Measurements from ENCODE around the gene NKAP.
"Not testable (repeated sequence)": the region's sequence is repeated elsewhere in the genome, so short reads cannot be mapped to it uniquely, and the experiment has no call there.

Gene NKAP

GRCh38 chrX:119943185-119943988, at the start of gene NKAP:
TSS of gene NKAP (minus strand) at chrX:119943751. CDS start at chrX:119943605, 146 bp downstream.
- Mint-ChIP-seq H3K27ac (peak within 1 kb of the TSS; percentile 97), H3K36me3 (peaks cover 6% of the 10 kb centered on the region), H3K27me3 (no peaks in the 10 kb centered on the region), H3K4me3 (peak within 1 kb of the TSS; percentile 98), H3K4me1 (peaks cover 22% of the 10 kb centered on the region), H3K9me3 (no peaks in the 10 kb centered on the region)
- ATAC-seq: peak; percentile 93

DNA sequence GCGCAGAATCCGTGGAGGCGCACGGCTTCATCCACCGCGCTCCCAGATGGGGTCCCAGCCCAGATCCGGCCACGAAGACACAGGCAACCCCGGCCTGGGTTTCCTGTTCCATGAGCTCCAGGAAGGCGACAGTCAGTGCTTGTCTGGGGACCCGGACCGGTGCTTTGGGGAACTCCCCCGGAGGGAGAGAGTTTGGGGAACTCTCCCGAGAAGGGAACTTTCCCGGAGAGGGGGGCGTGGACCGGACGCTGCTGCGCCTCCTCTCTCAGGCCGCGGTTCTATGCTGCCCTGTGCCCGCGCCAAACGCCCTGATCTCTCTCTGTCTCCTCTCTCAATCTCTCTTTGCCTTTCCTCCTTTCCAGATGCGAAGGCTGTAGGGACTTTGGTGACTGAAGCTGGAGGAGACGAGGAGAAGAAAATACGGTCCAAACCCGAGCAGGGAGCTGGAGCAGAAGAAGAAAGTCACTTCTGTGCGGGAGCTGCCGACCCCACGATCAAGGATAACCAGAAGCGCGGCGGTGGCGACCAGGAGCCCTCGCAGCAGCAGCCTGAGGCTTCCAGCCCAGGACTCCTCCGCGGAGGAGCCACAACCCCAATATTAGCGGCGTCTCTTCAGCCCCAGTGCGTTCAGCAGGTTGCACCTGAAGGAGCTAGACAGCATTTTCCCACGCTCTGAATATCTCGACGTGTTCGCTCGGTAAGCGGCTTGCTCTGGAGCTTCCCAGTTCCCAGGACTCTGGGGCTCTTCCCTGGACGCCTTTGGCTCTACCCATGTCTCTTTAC, 47.6 kb upstream of the NKAP start:
- ATAC-seq: no peak
- H3K36me3 Mint-ChIP-seq: no peaks in the 10 kb centered on the region
- H3K9me3 Mint-ChIP-seq: no peaks in the 10 kb centered on the region
- H3K27me3 Mint-ChIP-seq: peaks cover 28% of the 10 kb centered on the region
- H3K27ac Mint-ChIP-seq: no peak overlapping the region
- peak overlapping the region; percentile 68 for H3K4me3 Mint-ChIP-seq
- H3K4me1 Mint-ChIP-seq: peaks cover 19% of the 10 kb centered on the region

GRCh38 chrX:119990556-119991004, 47.0 kb upstream of the NKAP start:
- no peak for ATAC-seq
- Mint-ChIP-seq H3K27me3 (peaks cover 24% of the 10 kb centered on the region), H3K9me3 (no peaks in the 10 kb centered on the region), H3K36me3 (no peaks in the 10 kb centered on the region), H3K27ac (no peak overlapping the region), H3K4me1 (peaks cover 19% of the 10 kb centered on the region), H3K4me3 (peak overlapping the region; percentile 68)

DNA sequence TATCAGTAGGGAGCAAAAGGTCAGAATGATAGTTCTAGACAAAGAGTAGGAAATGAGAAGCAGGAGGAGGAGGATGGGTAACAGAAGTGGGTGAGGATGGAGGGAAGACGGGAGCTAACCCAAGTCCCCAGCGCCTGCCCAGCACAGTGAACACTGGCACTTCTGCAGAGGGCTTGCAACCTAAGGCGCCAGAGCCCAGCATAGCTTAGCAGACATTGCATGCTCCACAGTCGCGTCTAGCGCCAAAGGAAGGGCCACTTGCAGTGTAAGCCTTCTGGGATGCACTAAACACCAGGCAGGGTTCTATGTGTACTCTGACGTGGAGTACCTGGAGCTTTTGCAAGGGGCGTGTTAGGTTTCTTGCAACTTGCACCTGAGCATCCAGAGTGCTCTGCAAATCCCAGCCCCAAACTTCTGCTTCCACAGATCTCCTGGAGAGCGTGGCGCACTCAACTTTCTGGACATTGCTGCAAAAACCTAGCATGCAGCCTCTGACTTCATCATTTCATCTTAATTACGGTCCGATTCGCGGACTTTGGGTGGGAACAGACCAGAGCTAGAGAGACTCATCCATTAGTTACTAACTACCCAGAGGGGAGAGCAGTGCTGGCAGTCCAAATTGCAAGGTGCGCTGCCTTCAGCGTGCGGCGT, 46.5 kb upstream of the NKAP start:
- H3K36me3 Mint-ChIP-seq: no peaks in the 10 kb centered on the region
- H3K4me3 Mint-ChIP-seq: no peak overlapping the region
- peaks cover 18% of the 10 kb centered on the region for H3K27me3 Mint-ChIP-seq
- H3K9me3 Mint-ChIP-seq: no peaks in the 10 kb centered on the region
- H3K4me1 Mint-ChIP-seq: peaks cover 19% of the 10 kb centered on the region
- no peak for ATAC-seq
- no peak overlapping the region for H3K27ac Mint-ChIP-seq

GRCh38 chrX:119986203-119986602, 42.7 kb upstream of the NKAP start:
- peaks cover 12% of the 10 kb centered on the region for H3K4me1 Mint-ChIP-seq
- H3K36me3 Mint-ChIP-seq: no peaks in the 10 kb centered on the region
- H3K9me3 Mint-ChIP-seq: no peaks in the 10 kb centered on the region
- no peak for ATAC-seq
- H3K4me3 Mint-ChIP-seq: no peak overlapping the region
- no peak overlapping the region for H3K27ac Mint-ChIP-seq
- H3K27me3 Mint-ChIP-seq: peaks cover 19% of the 10 kb centered on the region

- no peaks in the 10 kb centered on the region for H3K36me3 Mint-ChIP-seq
- H3K27me3 Mint-ChIP-seq: peaks cover 9% of the 10 kb centered on the region
- ATAC-seq: no peak
- no peaks in the 10 kb centered on the region for H3K9me3 Mint-ChIP-seq
- no peak overlapping the region for H3K4me3 Mint-ChIP-seq
- no peaks in the 10 kb centered on the region for H3K4me1 Mint-ChIP-seq
- H3K27ac Mint-ChIP-seq: no peak overlapping the region
Measured at GRCh38 chrX:119984652-119985051, 41.1 kb upstream of the NKAP start.

DNA sequence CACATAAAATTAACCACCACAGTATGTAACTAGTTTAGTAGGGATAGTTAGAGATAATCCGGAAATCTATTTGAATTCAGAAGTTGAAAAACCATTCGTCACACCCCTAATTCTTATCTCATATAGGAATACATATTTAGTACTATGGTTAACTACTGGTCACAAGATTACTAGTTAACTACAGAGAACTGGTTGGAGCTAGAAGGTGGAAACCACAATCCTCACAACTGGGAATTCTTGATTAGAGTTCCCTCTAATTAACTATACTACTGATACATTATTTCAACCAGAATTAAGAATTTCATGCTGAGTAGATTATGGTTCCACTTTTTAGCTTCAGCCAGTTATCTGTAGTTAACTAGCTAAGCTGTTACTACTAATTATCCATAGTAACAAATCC, 39.9 kb upstream of the NKAP start:
- Mint-ChIP-seq H3K27ac (no peak overlapping the region), H3K27me3 (peaks cover 9% of the 10 kb centered on the region), H3K36me3 (no peaks in the 10 kb centered on the region), H3K9me3 (no peaks in the 10 kb centered on the region), H3K4me1 (no peaks in the 10 kb centered on the region), H3K4me3 (no peak overlapping the region)
- no peak for ATAC-seq

DNA sequence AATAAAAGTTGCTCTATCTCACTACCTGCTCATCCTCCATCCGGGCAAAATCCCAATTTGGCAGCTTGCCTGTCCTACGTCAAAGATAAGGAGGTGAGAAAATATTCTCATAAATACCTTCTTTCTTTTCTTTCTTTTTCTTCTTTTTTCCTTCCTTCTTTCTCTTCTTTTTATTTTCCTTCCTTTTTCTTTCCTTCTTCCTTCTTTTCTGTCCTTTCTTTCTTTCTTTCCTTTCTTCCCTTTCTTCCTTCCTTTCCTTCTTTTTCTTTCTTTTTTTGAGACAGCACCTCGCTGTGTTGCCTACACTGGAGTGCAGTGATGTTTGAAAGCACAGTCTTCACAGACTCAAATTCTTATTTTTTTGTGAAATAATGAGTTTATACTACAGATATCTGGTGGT, 38.6 kb upstream of the NKAP start:
- no peaks in the 10 kb centered on the region for H3K9me3 Mint-ChIP-seq
- no peaks in the 10 kb centered on the region for H3K36me3 Mint-ChIP-seq
- no peak overlapping the region for H3K27ac Mint-ChIP-seq
- no peaks in the 10 kb centered on the region for H3K4me1 Mint-ChIP-seq
- peaks cover 9% of the 10 kb centered on the region for H3K27me3 Mint-ChIP-seq
- H3K4me3 Mint-ChIP-seq: no peak overlapping the region
- ATAC-seq: no peak

- no peak for ATAC-seq
- H3K27ac Mint-ChIP-seq: no peak overlapping the region
- H3K36me3 Mint-ChIP-seq: no peaks in the 10 kb centered on the region
- H3K27me3 Mint-ChIP-seq: peaks cover 9% of the 10 kb centered on the region
- H3K9me3 Mint-ChIP-seq: no peaks in the 10 kb centered on the region
- H3K4me1 Mint-ChIP-seq: no peaks in the 10 kb centered on the region
- H3K4me3 Mint-ChIP-seq: no peak overlapping the region
Measured at GRCh38 chrX:119981286-119982070, 37.9 kb upstream of the NKAP start.

DNA sequence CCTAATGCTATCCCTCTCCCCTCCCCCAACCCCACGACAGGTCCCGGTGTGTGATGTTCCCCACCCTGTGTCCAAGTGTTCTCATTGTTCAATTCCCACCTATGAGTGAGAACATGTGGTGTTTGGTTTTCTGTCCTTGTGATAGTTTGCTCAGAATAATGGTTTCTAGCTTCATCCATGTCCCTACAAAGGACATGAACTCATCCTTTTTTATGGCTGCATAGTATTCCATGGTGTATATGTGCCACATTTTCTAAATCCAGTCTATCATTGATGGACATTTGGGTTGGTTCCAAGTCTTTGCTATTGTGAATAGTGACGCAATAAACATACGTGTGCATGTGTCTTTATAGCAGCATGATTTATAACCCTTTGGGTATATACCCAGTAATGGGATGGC, 33.6 kb upstream of the NKAP start:
- H3K27ac Mint-ChIP-seq, H3K27me3 Mint-ChIP-seq, H3K9me3 Mint-ChIP-seq, ATAC-seq, H3K36me3 Mint-ChIP-seq, H3K4me1 Mint-ChIP-seq, H3K4me3 Mint-ChIP-seq: not testable (repeated sequence)

- no peaks in the 10 kb centered on the region for H3K9me3 Mint-ChIP-seq
Measured at GRCh38 chrX:119971184-119971583, 27.6 kb upstream of the NKAP start.

GRCh38 chrX:119970574-119970973, 27.0 kb upstream of the NKAP start:
- no peaks in the 10 kb centered on the region for H3K4me1 Mint-ChIP-seq
- no peak overlapping the region for H3K27ac Mint-ChIP-seq
- no peaks in the 10 kb centered on the region for H3K36me3 Mint-ChIP-seq
- no peaks in the 10 kb centered on the region for H3K9me3 Mint-ChIP-seq
- no peak overlapping the region for H3K4me3 Mint-ChIP-seq
- no peaks in the 10 kb centered on the region for H3K27me3 Mint-ChIP-seq
- ATAC-seq: no peak

More at GRCh38 chrX:119971184-119971583, 27.6 kb upstream of the NKAP start:
- H3K4me3 Mint-ChIP-seq: no peak overlapping the region
- no peak overlapping the region for H3K27ac Mint-ChIP-seq
- ATAC-seq: no peak
- H3K27me3 Mint-ChIP-seq: no peaks in the 10 kb centered on the region
- H3K4me1 Mint-ChIP-seq: no peaks in the 10 kb centered on the region
- H3K36me3 Mint-ChIP-seq: no peaks in the 10 kb centered on the region

GRCh38 chrX:119966837-119967236, 23.3 kb upstream of the NKAP start:
- H3K4me1 Mint-ChIP-seq, ATAC-seq, H3K36me3 Mint-ChIP-seq, H3K27ac Mint-ChIP-seq, H3K4me3 Mint-ChIP-seq, H3K9me3 Mint-ChIP-seq: not testable (repeated sequence)
- peaks cover 16% of the 10 kb centered on the region for H3K27me3 Mint-ChIP-seq

GRCh38 chrX:119960625-119961024, 17.1 kb upstream of the NKAP start:
- Mint-ChIP-seq H3K4me1 (no peaks in the 10 kb centered on the region), H3K27me3 (peaks cover 32% of the 10 kb centered on the region), H3K4me3 (no peak overlapping the region), H3K27ac (no peak overlapping the region), H3K9me3 (no peaks in the 10 kb centered on the region), H3K36me3 (no peaks in the 10 kb centered on the region)
- ATAC-seq: no peak
